Right lobe of liver (tissue), 4 donors: ENCODE results near the gene LILRA6.

Experiments
- CTCF ChIP-seq, 4 donors: fragments of 200-600 bp in 3 of 4; fragments of 450-650 bp in 1 of 4; IDR thresholded peaks; one replicate each; pipeline versions ENCODE4 v1.5.1 to v1.8.0; 2016 to 2022; ENCODE audit warnings: antibody characterized with exemption in 4 of 4, mild to moderate bottlenecking in 2 of 4
- POLR2A ChIP-seq: fragments of 450-650 bp; IDR thresholded peaks from one replicate; pipeline ENCODE4 v1.6.1; 2017; ENCODE audit warnings: antibody characterized with exemption, mild to moderate bottlenecking
- donor health status: DM: no; HTN: no; CAD: no.
- donor health status: DM: no; HTN: no; CAD: no.
- donor health status: DM: no; HTN: yes; CAD: no.

- TF ChIP-seq POLR2A: peak; percentile 11
- no peak for TF ChIP-seq CTCF (IDR thresholded peaks at IDR 0.05)
These were observed 5.5 kb upstream of the LILRA6 start for GRCh38 chr19:54248016-54248601.
